GM18870 (cell line): Measurements from ENCODE around the gene NAA60.
"Not testable (repeated sequence)": the region's sequence is repeated elsewhere in the genome, so short reads cannot be mapped to it uniquely, and the experiment has no call there.

Experiments used
- ATAC-seq: cut with Tn5 transposase; IDR thresholded peaks from one replicate; pipeline ENCODE4 v1.9.1; 2021; ENCODE audit warnings: moderate library complexity; ENCODE audit not compliant: unreplicated experiment

The NAA60 gene

DNA sequence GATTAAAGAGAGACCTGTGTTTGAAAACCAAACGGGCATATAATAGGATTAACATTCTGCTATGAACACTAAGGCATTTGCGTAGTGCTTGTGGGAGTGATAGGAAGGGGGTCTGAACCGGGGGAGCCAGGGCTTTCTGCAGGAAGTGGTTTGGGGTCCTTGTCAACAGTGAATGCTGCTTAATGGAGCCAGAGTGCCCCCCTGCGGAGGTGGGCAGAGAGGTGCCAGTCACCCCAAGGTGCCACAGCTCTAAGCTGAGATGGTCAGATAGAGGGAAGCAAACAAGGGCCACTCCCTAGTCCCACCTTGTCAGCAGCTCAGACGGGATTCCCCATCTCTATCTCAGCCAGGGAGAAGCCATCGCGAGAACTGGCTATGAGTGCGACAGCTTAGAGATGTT, 17.7 kb downstream of the NAA60 start:
- no peak for ATAC-seq

DNA sequence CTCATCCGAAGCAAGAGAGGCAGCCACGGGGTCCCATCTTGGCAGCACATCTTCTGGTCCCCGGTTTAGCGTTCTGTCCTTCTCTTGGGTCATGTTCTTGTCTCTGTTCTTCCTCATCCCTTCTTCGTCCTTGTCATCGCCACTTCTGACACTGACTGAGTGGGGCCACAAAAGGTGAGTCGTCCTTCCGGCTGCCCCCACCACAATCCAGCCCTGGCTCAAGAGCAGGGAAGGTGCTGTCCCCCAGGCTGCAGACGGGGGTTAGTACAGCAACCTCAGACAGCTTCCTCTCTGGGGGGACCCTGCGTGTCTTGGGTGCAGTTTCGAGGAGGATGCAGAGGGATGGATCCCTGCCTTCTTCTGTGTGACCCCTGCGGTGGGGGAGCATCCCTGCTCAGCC, 21.8 kb downstream of the NAA60 start:
- ATAC-seq, result no peak

- ATAC-seq, result no peak
These were observed 22.6 kb downstream of the NAA60 start for GRCh38 chr16:3465911-3466584.

- ATAC-seq, result no peak
These were observed 23.7 kb downstream of the NAA60 start for GRCh38 chr16:3467182-3467581.

DNA sequence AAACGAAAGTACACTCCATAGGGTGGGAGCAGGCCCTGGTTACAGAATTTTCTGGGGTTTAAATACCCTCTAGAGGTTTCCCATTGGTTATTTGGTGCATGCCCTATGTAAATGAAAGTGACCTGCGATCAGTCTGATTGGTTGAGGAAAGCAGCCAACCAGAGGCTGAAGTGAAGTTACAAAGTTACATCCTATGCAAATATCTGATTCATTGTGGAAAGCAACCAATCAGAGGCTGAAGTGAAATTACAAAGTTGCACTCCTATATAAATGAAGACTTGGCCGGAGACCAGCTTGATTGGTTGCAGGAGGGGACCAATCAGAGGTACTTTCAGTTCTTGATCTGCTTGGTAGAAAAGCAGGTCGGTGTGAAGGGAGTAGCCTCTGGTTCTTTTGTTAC, 24.4 kb downstream of the NAA60 start:
- no peak for ATAC-seq

- no peak for ATAC-seq
These were observed 25.0 kb downstream of the NAA60 start for GRCh38 chr16:3468501-3468900.

GRCh38 chr16:3469736-3470135, 26.3 kb downstream of the NAA60 start:
- ATAC-seq, result no peak

DNA sequence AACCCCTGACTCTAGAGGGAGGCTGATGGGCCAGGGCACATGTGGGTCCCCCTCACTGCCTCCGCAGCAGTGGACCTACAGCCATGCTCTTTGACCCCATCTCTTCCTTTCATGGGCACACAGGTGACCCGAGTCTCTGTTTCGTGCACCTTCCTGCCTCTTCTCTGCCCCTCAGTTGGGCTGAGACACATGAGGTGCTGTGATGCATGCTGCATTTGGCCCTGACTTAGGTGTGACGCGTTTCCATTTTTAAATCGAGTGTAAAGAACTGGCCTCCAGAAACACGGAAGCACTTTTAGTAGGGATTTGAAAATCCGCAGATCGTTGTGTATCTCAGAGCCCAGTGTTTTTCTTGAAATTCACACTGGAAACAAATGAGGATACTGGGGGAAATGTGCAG, 27.2 kb downstream of the NAA60 start:
- ATAC-seq, result no peak

DNA sequence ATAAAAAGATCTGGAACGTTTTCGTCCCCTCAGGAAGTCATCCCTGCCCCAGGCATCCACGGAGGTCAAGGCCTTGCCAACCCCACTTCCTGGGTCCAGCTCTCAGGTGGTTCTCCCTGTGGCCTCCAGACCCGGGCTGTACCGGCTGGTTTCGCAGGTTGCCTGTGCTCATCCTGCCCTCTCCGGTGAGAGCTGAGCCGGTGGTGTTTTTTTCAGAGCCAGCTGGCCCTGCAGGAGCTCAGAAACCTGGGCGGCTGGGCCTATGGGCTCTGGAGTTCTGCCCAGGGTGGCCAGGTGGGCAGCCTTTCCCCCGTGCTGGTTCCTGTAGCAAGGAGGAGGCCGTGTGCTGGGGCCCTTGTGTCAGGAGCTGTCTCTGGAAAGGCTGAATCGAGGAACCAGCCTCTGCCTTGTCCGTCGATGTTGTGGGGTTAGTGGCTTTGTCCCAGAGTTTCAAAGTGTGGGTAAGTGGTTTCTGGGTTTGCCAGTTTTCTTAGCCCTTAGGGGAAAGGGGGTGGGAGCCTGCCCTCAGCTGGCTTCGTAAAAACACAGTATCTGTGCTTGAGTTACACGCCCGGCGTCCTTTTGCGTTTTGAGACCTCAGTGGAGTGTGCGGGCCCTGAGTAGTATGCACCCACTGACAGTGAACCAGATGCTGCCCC, 28.2 kb downstream of the NAA60 start:
- ATAC-seq, result no peak

- ATAC-seq, result no peak
These were observed 29.6 kb downstream of the NAA60 start for GRCh38 chr16:3472878-3473595.

DNA sequence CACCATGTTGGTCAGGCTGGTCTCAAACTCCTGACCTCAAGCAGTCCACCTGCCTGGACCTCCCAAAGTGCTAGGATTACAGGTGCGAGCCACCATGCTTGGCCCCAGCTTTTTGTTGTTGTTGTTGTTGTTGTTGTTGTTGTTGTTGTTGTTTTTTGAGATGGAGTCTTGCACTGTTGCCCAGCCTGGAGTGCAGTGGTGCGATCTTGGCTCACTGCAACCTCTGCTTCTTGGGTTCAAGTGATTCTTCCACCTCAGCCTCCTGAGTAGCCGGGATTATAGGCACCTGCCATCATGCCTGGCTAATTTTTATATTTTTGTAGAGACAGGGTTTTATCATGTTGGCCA, 30.1 kb downstream of the NAA60 start:
- not testable (repeated sequence) for ATAC-seq

DNA sequence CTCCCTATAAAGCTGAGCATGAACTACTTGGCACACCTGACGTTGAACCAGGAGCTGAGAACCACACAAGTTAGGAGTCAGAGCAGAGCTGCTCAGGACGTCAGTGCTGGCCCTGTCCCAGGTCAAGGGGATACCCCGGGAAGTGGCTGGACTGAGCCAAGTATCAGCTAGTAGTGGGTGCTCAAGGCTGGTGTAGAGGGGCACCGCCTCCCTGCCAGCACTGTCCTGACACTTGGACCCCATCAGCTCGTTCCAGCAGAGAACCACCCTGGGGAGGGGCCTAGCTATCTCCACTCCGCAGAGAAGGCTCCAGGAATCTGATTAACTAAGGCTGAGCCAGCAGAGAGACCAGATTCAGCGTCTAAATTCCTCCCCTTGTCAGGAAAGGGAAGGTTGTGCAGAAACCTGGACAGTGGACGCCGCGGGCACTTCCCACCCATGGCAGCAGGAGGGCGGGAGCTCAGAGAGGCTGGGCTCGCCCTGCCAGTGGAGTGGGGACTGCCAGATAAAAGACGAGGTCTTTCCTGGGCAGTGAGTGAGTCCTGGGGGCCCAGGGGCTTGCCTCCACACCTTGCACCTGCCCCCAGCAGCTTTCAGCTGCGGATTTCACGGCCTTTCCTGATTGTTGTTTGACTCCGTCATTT, 30.8 kb downstream of the NAA60 start:
- ATAC-seq, result no peak

DNA sequence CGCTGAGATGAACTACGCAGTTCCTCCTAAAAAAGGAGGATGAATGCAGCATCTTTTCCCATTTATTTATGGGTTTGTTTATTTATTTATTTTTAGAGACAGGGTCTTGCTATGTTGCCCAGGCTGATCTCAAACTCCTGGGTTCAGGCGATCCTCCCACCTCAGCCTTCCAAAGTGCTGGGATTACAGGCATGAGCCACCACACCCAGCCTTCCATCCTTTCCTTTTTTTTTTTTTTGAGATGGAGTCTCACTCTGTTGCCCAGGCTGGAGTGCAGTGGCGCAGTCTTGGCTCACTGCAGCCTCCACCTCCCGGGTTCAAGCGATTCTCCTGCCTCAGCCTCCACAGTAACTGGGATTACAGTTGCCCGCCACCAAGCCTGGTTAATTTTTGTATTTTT, 31.4 kb downstream of the NAA60 start:
- ATAC-seq, result not testable (repeated sequence)

GRCh38 chr16:3475604-3476375, 32.3 kb downstream of the NAA60 start:
- ATAC-seq, result no peak

DNA sequence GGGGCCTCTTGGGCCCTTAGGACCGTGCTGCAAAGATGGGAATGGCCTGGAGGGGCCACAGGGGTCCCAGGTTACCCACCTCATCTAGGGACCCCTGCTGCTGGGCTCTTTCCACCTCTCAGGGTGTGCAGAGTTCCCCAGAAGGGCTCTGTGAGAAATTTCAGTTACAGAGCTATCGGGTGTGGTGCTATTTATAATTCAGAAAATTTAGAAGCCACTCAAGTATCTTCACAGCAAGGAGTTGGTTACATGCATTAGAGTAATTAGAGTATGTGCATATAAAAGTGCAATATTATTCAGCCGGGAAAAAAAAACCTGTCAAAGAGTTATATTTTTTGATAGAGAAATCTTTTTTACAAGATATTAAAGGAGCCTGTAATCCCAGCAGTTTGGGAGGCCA, 32.9 kb downstream of the NAA60 start:
- no peak for ATAC-seq

- ATAC-seq, result no peak
These were observed 34.9 kb downstream of the NAA60 start for GRCh38 chr16:3478242-3478925.

DNA sequence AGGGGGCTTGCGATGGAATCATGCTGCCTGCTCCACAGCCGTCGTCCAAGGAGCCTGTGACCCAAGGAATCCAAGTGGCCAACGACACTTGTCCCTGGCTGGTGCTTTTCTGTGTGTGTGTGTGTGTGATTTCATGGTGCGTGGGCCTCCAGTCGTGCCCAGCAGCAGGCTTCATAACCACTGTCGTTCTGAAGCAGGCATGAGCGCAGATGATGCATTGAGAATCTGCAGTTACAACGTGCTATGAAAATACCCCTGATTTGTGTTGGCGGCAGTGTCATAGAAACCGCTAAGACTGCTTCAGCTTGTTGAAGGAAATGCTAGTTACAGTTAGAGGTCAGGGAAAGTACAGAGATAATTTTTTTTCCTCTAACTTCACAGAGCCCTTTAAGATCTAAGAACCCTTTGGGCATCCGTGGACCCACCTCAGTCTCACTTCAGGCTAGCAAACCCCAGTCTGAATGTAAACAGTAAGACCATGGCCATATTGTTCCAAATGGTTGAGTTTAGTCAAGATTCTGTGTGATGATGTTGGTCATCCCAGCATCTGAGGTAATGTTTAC, 36.3 kb downstream of the NAA60 start:
- ATAC-seq, result no peak

GRCh38 chr16:3480901-3481695, 37.6 kb downstream of the NAA60 start:
- no peak for ATAC-seq
